Peyer's patch (tissue), 4 donors: ENCODE data around the gene VGLL3.
"Not testable (repeated sequence)": the region's sequence is repeated elsewhere in the genome, so short reads cannot be mapped to it uniquely, and the experiment has no call there.

Experiments used
- POLR2A ChIP-seq, 2 donors: fragments of 450-650 bp; IDR thresholded peaks; one replicate each; pipeline ENCODE4 v1.5.1; 2017; ENCODE audit warnings: antibody characterized with exemption in 2 of 2, mild to moderate bottlenecking in 2 of 2, moderate library complexity in 2 of 2
- TF ChIP-seq, protein P1 (sequence below), 6 experiments: fragments of 450-650 bp in 4 of 6; fragments of 200-600 bp in 2 of 6; sonication (generic) in 1 of 6; IDR thresholded peaks; one replicate each; pipeline ENCODE4 v1.5.1; 2017 to 2019; ENCODE audit warnings: antibody characterized with exemption in 6 of 6, mild to moderate bottlenecking in 3 of 6, moderate library complexity in 1 of 6

GRCh38 chr3:87017370-87017769 is 26.4 kb upstream of the VGLL3 start:
- TF ChIP-seq, protein P1, sequence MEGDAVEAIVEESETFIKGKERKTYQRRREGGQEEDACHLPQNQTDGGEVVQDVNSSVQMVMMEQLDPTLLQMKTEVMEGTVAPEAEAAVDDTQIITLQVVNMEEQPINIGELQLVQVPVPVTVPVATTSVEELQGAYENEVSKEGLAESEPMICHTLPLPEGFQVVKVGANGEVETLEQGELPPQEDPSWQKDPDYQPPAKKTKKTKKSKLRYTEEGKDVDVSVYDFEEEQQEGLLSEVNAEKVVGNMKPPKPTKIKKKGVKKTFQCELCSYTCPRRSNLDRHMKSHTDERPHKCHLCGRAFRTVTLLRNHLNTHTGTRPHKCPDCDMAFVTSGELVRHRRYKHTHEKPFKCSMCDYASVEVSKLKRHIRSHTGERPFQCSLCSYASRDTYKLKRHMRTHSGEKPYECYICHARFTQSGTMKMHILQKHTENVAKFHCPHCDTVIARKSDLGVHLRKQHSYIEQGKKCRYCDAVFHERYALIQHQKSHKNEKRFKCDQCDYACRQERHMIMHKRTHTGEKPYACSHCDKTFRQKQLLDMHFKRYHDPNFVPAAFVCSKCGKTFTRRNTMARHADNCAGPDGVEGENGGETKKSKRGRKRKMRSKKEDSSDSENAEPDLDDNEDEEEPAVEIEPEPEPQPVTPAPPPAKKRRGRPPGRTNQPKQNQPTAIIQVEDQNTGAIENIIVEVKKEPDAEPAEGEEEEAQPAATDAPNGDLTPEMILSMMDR (IDR thresholded peaks at IDR 0.05), result not testable (repeated sequence)
- not testable (repeated sequence) for TF ChIP-seq POLR2A (IDR thresholded peaks at IDR 0.05)
